CD14-positive monocyte (primary cell): ENCODE data around the gene DNAAF1. TPM values are rescaled to one million over a fixed set of nuclear protein-coding genes. Genes with fewer than 3 reads are reported as not detected.

Source experiments
- DNase-seq, 3 donors: peaks; one replicate each; pipeline ENCODE4 v3.0.0-alpha.2; 2011 to 2022
- H2AFZ ChIP-seq: 2 replicates; pipeline ENCODE4 v1.6.0; 2012; ENCODE audit warnings: mild to moderate bottlenecking, low read depth, low read length, inconsistent platforms; ENCODE audit not compliant: insufficient read depth, poor library complexity, severe bottlenecking
- H3K27ac ChIP-seq, 2 donors: 1 replicate in 1 of 2; 2 replicates in 1 of 2; pipeline ENCODE4 v1.5.1; 2012 to 2013; ENCODE audit warnings: low read length in 2 of 2, control low read depth in 1 of 2, inconsistent platforms in 1 of 2, low read depth in 1 of 2, mild to moderate bottlenecking in 1 of 2
- H3K27me3 ChIP-seq, 2 donors: one replicate each; pipeline versions ENCODE4 v1.6.0 to v1.6.1; 2011 to 2013; ENCODE audit warnings: low read length in 2 of 2; ENCODE audit not compliant: control insufficient read depth in 2 of 2, insufficient read depth in 2 of 2
- H3K36me3 ChIP-seq, 2 donors: replicated peaks in 1 of 2; 1 replicate in 1 of 2; 2 replicates in 1 of 2; pipeline versions ENCODE4 v1.5.1 to v1.6.1; 2012 to 2013; ENCODE audit warnings: low read length in 2 of 2, control low read depth in 1 of 2, inconsistent platforms in 1 of 2, mild to moderate bottlenecking in 1 of 2; ENCODE audit not compliant: insufficient read depth in 2 of 2, control insufficient read depth in 1 of 2
- H3K4me1 ChIP-seq, 2 donors: 1 replicate in 1 of 2; 2 replicates in 1 of 2; pipeline versions ENCODE4 v1.5.1 to v1.6.1; 2012 to 2013; ENCODE audit warnings: low read length in 2 of 2, control low read depth in 1 of 2, inconsistent platforms in 1 of 2, mild to moderate bottlenecking in 1 of 2, moderate library complexity in 1 of 2; ENCODE audit not compliant: insufficient read depth in 2 of 2, control insufficient read depth in 1 of 2
- H3K4me2 ChIP-seq: replicated peaks from 2 replicates; pipeline ENCODE3; 2012; ENCODE audit warnings: low read length, moderate library complexity, mild to moderate bottlenecking; ENCODE audit not compliant: poor library complexity, severe bottlenecking; ENCODE audit errors: extremely low read depth
- H3K4me3 ChIP-seq, 3 experiments: fragments of 200-600 bp in 1 of 3; sonication (generic) in 1 of 3; replicated peaks in 1 of 3; 1 replicate in 2 of 3; 2 replicates in 1 of 3; pipeline ENCODE4 v1.5.1; 2011 to 2013; ENCODE audit warnings: low read length in 3 of 3, mild to moderate bottlenecking in 3 of 3, control low read depth in 2 of 3, low read depth in 2 of 3, inconsistent platforms in 1 of 3, moderate library complexity in 1 of 3
- H3K79me2 ChIP-seq: 2 replicates; pipeline ENCODE4 v1.6.0; 2012; ENCODE audit warnings: mild to moderate bottlenecking, control low read depth, inconsistent platforms, low read length, moderate library complexity; ENCODE audit not compliant: insufficient read depth
- H3K9ac ChIP-seq: 2 replicates; pipeline ENCODE4 v1.6.0; 2017; ENCODE audit warnings: low read length, mild to moderate bottlenecking; ENCODE audit not compliant: insufficient read depth, poor library complexity, severe bottlenecking
- H3K9me3 ChIP-seq, 2 donors: replicated peaks in 1 of 2; 1 replicate in 1 of 2; 2 replicates in 1 of 2; pipeline versions ENCODE4 v1.5.1 to v1.6.1; 2012 to 2013; ENCODE audit warnings: low read length in 2 of 2, control low read depth in 1 of 2; ENCODE audit not compliant: control insufficient read depth in 1 of 2, insufficient read depth in 1 of 2
- H4K20me1 ChIP-seq: 2 replicates; pipeline ENCODE4 v1.6.0; 2012; ENCODE audit warnings: mild to moderate bottlenecking, low read length, control low read depth, moderate library complexity; ENCODE audit not compliant: insufficient read depth
- H3K27ac Mint-ChIP-seq, 7 donors: one replicate each; pipeline ENCODE4 v1.8.0; 2020; ENCODE audit warnings: mild to moderate bottlenecking in 7 of 7, mixed read lengths in 7 of 7, moderate library complexity in 6 of 7, inconsistent platforms in 2 of 7
- H3K27me3 Mint-ChIP-seq, 3 donors: one replicate each; pipeline ENCODE4 v1.8.0; 2021 to 2022; ENCODE audit warnings: low read depth in 3 of 3, mild to moderate bottlenecking in 3 of 3, mixed read lengths in 3 of 3, moderate library complexity in 3 of 3, inconsistent platforms in 1 of 3
- H3K36me3 Mint-ChIP-seq, 2 donors: one replicate each; pipeline ENCODE4 v1.8.0; 2020; ENCODE audit warnings: mixed read lengths in 2 of 2, inconsistent platforms in 1 of 2, mild to moderate bottlenecking in 1 of 2
- H3K4me1 Mint-ChIP-seq: one replicate; pipeline ENCODE4 v1.8.0; 2020; ENCODE audit warnings: mild to moderate bottlenecking, mixed read lengths
- H3K4me3 Mint-ChIP-seq, 2 donors: one replicate each; pipeline ENCODE4 v1.8.0; 2020; ENCODE audit warnings: mild to moderate bottlenecking in 2 of 2, mixed read lengths in 2 of 2, moderate library complexity in 1 of 2
- H3K9me3 Mint-ChIP-seq, 7 donors: one replicate each; pipeline ENCODE4 v1.8.0; 2020 to 2022; ENCODE audit warnings: mixed read lengths in 7 of 7, mild to moderate bottlenecking in 6 of 7, moderate library complexity in 6 of 7, inconsistent platforms in 2 of 7
- CTCF ChIP-seq: fragments of 200-600 bp; IDR thresholded peaks from one replicate; pipeline ENCODE4 v1.8.0; 2022; ENCODE audit warnings: antibody characterized with exemption, mild to moderate bottlenecking
- WGBS: methylation state at CpG from one replicate; pipeline ENCODE4 v1.1.5; 2013; ENCODE audit warnings: missing lambda C conversion rate; ENCODE audit not compliant: insufficient coverage; 5-methylcytosine and 5-hydroxymethylcytosine counted together
- intact Hi-C, 2 donors: fragments of 100-400 bp; cut with micrococcal nuclease; formaldehyde crosslinking; loops; one replicate each; pipeline versions ENCODE4 v1.15.0 to v1.15.1; 2023
- polyA plus RNA-seq, 3 donors: library from polyadenylated mRNA; depleted of rRNA in 1 of 3; unstranded in 2 of 3; stranded (reverse) in 1 of 3; fragments of 300-500 nt in 2 of 3; fragments of >200 nt in 1 of 3; fragmentation: Illumina TruSeq in 2 of 3; gene quantifications; 1 replicate in 2 of 3; 2 replicates in 1 of 3; pipeline ENCODE4 v1.2.3, GENCODE V29; 2012 to 2021

DNAAF1 gene
- polyA plus RNA-seq, 3 donors, result 0.23 to 14.6 TPM; not detected in 1

DNA sequence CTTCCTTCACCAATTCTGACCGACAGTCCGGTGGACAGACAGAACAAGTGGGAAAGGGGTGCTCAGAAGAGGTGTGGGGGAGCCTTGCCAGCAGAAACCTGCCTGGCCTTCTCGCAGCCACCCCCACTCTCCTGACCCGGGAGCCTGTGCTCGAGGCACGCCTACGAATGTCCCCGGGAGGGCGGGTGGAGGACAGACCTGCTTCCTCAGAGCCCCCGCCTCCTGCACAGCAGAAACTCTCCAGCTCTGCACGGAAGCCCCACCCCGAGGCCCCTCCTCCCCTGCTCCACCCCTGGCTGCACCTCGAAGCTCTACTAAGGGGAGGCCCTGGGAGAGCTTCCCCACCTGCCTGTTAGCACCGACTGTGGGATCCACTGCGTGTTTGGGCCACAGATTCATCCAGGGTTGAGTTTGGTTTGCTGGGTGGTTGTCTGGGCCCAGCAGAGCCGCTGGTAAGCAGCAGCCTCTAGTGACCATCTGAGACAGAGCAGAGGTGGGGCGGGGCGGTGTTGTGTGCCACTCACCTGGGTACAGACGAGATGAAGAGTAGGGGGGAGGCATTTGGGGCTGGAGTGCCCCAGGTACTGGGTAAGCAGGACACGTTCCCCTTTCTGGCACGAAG is 35.5 kb downstream of the DNAAF1 start:
- peaks cover 70 to 83% of the 10 kb centered on the region in 2 donors for H3K36me3 Mint-ChIP-seq
- no peak overlapping the region for H3K4me3 Mint-ChIP-seq
- Histone ChIP-seq H3K79me2 (peaks cover 20% of the 10 kb centered on the region), H3K27ac (no peak overlapping the region), H4K20me1 (peaks cover 5% of the 10 kb centered on the region), H3K9me3 (no peaks in the 10 kb centered on the region), H3K27me3 (no peaks in the 10 kb centered on the region), H3K4me2 (no peak overlapping the region), H2AFZ (no peak overlapping the region), H3K4me1 (peaks cover 16 to 17% of the 10 kb centered on the region in 2 donors), H3K9ac (no peak overlapping the region), H3K36me3 (peaks cover 74 to 79% of the 10 kb centered on the region in 2 donors), H3K4me3 (no peak overlapping the region)
- TF ChIP-seq CTCF, result no peak
- H3K4me1 Mint-ChIP-seq, result peaks cover 19% of the 10 kb centered on the region
- intact Hi-C loops, result loop anchor here in 1 of 2 donors (5.0 kb wide), 2 partner anchors 33 to 113 kb away; partner anchors contain the start of genes DNAAF1 and HSDL1
- DNase-seq, result no peak
- peak overlapping the region in 2 of 7 donors; percentile 71 to 76 for H3K27ac Mint-ChIP-seq
- peaks cover 0 to 2% (median 1%) of the 10 kb centered on the region in 3 donors for H3K27me3 Mint-ChIP-seq
- WGBS, result 93% methylated on average over 12 of the region's 21 CpGs
- H3K9me3 Mint-ChIP-seq, result no peaks in the 10 kb centered on the region

GRCh38 chr16:84181144-84181915 is 36.2 kb downstream of the DNAAF1 start:
- Histone ChIP-seq H4K20me1 (peaks cover 5% of the 10 kb centered on the region), H2AFZ (no peak overlapping the region), H3K4me3 (no peak overlapping the region), H3K4me2 (no peak overlapping the region), H3K9ac (no peak overlapping the region), H3K36me3 (peaks cover 74 to 79% of the 10 kb centered on the region in 2 donors), H3K79me2 (peaks cover 27% of the 10 kb centered on the region), H3K27me3 (no peaks in the 10 kb centered on the region), H3K9me3 (no peaks in the 10 kb centered on the region), H3K27ac (no peak overlapping the region), H3K4me1 (peaks cover 15 to 17% of the 10 kb centered on the region in 2 donors)
- H3K4me3 Mint-ChIP-seq, result no peak overlapping the region
- H3K27ac Mint-ChIP-seq, result peak overlapping the region in 2 of 7 donors; percentile 15 to 30
- 96% methylated on average over 30 of the region's 41 CpGs for WGBS
- no peak for DNase-seq
- H3K27me3 Mint-ChIP-seq, result peaks cover 0 to 2% (median 1%) of the 10 kb centered on the region in 3 donors
- no peaks in the 10 kb centered on the region for H3K9me3 Mint-ChIP-seq
- peaks cover 70 to 83% of the 10 kb centered on the region in 2 donors for H3K36me3 Mint-ChIP-seq
- intact Hi-C loops, result loop anchor here in 1 of 2 donors (5.0 kb wide), 2 partner anchors 34 to 114 kb away; partner anchors contain the start of genes DNAAF1 and HSDL1
- H3K4me1 Mint-ChIP-seq, result peaks cover 19% of the 10 kb centered on the region
- no peak for TF ChIP-seq CTCF
